Right lobe of liver (tissue), 6 donors: ENCODE measurements around the gene CFC1B. TPM values are rescaled to one million over a fixed set of nuclear protein-coding genes. Genes with fewer than 3 reads are reported as not detected.
A peak's percentile ranks its signal among the peaks of the same experiment; 100 is the strongest.
"Not testable (repeated sequence)": the region's sequence is repeated elsewhere in the genome, so short reads cannot be mapped to it uniquely, and the experiment has no call there.

Experiments used
- ATAC-seq, 4 donors: fragments of 200-7000 bp; cut with Tn5 transposase; one replicate each; pipeline ENCODE4 v1.9.1; 2020; ENCODE audit warnings: mild to moderate bottlenecking in 4 of 4, moderate library complexity in 4 of 4
- DNase-seq, 3 donors: peaks; one replicate each; pipeline ENCODE4 v3.0.0-alpha.2; 2020
- H3K27ac ChIP-seq, 3 donors: fragments of 200-600 bp; one replicate each; pipeline ENCODE4 v1.8.0; 2022
- H3K27me3 ChIP-seq, 2 donors: fragments of 200-600 bp; one replicate each; pipeline ENCODE4 v1.8.0; 2022
- H3K36me3 ChIP-seq, 4 donors: fragments of 200-600 bp; sonication (generic) in 1 of 4; one replicate each; pipeline versions ENCODE4 v1.5.1 to v1.8.0; 2017 to 2022; ENCODE audit warnings: control low read depth in 1 of 4
- H3K4me1 ChIP-seq, 4 donors: fragments of 200-600 bp; sonication (generic) in 1 of 4; one replicate each; pipeline versions ENCODE4 v1.5.1 to v1.8.0; 2017 to 2022; ENCODE audit warnings: control low read depth in 1 of 4
- H3K4me3 ChIP-seq, 3 donors: fragments of 200-600 bp; one replicate each; pipeline ENCODE4 v1.8.0; 2022
- H3K9me3 ChIP-seq, 4 donors: fragments of 200-600 bp; sonication (generic) in 1 of 4; one replicate each; pipeline versions ENCODE4 v1.5.1 to v1.8.0; 2017 to 2022; ENCODE audit warnings: control low read depth in 1 of 4
- WGBS: methylation state at CpG from one replicate; pipeline ENCODE4 v1.1.6; 2018; ENCODE audit warnings: low coverage, low lambda C conversion rate; ENCODE audit not compliant: insufficient coverage; ENCODE audit errors: missing lambda C conversion rate; 5-methylcytosine and 5-hydroxymethylcytosine counted together
- intact Hi-C, 2 donors: fragments of 100-400 bp; cut with DNase I; formaldehyde crosslinking; loops; one replicate each; pipeline versions ENCODE4 v1.11.2 to v1.14.1; 2022
- total RNA-seq, 6 experiments: library from RNA; depleted of rRNA in 2 of 6; stranded (reverse); fragments of >200 nt in 2 of 6; fragmentation: NEBNext Ultra II Directional in 3 of 6; extraction: Animal tissue kit (Norgen Biotek cat#: 25700) in 3 of 6; gene quantifications; one replicate each; pipeline versions ENCODE4 v1.1.0 to v1.2.4, GENCODE V29; 2016 to 2023
- donor health status: DM: no; HTN: yes; CAD: no.
- donor health status: DM: no; HTN: no; CAD: no.
- donor health status: DM: no; HTN: no; CAD: no.
- donor health status: DM: no; HTN: yes; CAD: no.
- donor health status: DM: no; HTN: yes; CAD: no.

The CFC1B gene
- total RNA-seq, 6 experiments from 2014 or later: not detected

DNA sequence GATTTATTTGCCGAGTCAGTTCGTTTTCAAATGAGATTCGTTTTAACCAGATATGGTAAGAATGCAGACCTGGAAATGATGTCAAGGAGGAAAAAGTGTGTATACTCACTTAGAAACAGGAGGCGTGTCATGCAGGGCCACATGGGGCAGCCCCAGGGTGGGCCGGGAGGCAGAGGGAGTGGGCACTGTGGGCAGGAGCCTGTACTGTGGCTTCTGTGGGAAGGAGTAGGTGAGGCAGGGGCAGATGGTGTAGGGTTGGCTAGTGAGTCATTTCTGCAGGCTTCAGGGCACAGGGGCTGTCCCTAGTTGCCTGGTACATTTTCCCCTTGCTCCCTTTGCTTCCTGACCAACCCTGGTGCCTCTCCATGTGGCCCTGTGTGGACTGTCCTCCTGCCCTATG lies 10.2 kb downstream of the CFC1B start:
- intact Hi-C loops, H3K9me3 ChIP-seq, H3K27me3 ChIP-seq, H3K4me1 ChIP-seq, DNase-seq, H3K36me3 ChIP-seq, H3K4me3 ChIP-seq, H3K27ac ChIP-seq, ATAC-seq: not testable (repeated sequence)
- no CpG with 5 or more reads among the region's 5 CpGs for WGBS

DNA sequence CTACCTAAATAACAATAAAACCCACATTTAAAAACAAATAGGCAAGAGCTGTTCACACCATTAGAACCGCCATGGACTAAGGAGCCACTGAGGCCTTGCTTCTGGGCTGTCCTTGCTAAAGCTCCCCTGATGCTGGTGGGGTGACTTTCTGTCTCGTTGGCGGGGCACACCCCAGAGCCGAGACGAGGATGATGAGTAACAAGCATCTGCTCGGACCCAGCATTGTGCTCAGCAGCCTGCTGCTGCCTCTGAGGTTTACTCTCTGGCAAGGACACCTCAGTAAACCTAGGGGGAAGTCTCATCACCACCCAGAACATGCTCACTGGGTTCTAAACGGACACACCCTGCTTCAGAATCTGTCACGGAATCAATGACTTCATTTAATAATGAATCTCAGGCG lies 10.7 kb downstream of the CFC1B start:
- intact Hi-C loops, H3K9me3 ChIP-seq, H3K4me3 ChIP-seq, ATAC-seq, H3K27ac ChIP-seq, H3K36me3 ChIP-seq, H3K27me3 ChIP-seq, H3K4me1 ChIP-seq, DNase-seq: not testable (repeated sequence)
- no CpG with 5 or more reads among the region's 9 CpGs for WGBS

DNA sequence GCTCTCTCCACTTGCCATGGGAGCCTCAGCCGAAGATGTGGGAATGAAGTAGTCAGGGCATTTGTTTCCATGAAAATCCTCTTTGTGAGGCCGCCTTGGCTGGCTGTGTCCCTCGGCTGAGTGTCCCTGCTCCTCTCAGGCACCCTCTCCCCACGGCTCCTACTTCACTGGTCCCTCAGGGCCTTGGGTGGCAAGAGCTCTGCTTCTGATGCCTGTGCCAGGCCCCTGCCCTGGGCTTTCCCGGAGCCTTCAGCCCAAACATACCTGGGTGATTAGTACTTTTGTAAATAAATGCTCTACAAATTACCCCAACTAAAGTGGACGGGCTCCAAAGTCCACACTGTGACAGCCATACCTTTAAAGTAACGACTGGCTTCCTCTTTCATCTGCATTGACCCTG lies 15.6 kb downstream of the CFC1B start:
- not testable (repeated sequence) for H3K27ac ChIP-seq

GRCh38 chr2:130538271-130538670 lies 17.2 kb downstream of the CFC1B start:
- H3K4me3 ChIP-seq, ATAC-seq, DNase-seq, H3K4me1 ChIP-seq, H3K36me3 ChIP-seq, H3K9me3 ChIP-seq, intact Hi-C loops, H3K27ac ChIP-seq, H3K27me3 ChIP-seq: not testable (repeated sequence)
- WGBS: no CpG with 5 or more reads among the region's 9 CpGs

More for the DNA sequence above, 15.6 kb downstream of the CFC1B start:
- H3K4me3 ChIP-seq, H3K36me3 ChIP-seq, H3K27me3 ChIP-seq, H3K4me1 ChIP-seq, H3K9me3 ChIP-seq, DNase-seq, intact Hi-C loops: not testable (repeated sequence)
- ATAC-seq: peak in 1 of 4 donors; percentile 45
- whole genome bisulfite sequencing: no CpG with 5 or more reads among the region's 7 CpGs

- DNase-seq, H3K4me1 ChIP-seq, H3K36me3 ChIP-seq, H3K27me3 ChIP-seq, ATAC-seq, intact Hi-C loops, H3K27ac ChIP-seq, H3K4me3 ChIP-seq, H3K9me3 ChIP-seq: not testable (repeated sequence)
- no CpG with 5 or more reads among the region's 4 CpGs for WGBS
Observed at GRCh38 chr2:130542789-130543188, 21.8 kb downstream of the CFC1B start.

DNA sequence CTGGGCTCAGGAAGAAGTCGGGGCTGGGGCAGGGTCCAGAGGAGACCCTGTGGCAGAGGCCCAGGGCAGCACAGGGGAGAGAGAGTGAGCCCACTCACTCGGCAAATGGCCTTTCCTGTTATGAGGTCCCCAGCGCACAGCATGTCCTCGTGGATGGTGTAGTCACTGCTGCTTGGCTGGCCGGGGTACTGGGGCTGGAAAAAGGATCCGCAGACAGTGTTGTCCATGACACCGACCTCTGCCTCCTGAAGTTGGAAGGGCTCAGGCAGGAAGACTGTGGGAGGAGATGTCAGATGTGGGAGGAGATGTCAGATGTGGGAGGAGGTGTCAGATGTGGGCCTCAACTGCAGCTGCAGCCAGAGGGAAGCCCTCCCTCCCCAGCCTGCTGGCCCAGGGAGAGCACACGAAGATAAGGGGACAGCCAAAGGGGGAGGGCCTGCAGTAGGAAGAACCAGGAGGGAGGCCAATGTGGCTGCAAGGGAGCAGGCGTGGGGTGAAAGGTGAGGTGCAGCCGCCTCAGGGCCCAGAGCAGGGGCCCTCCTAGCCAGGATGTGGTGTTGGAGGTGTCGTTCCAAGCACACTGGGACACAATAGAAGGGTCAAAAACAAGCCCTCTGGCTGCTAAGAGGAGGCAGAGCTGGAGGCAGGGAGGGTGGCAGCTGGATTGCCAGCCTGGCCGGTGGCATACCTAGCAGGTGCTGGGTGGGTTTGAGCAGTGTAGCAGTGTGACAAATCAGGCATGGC lies 22.9 kb downstream of the CFC1B start:
- DNase-seq, intact Hi-C loops: not testable (repeated sequence)
- ATAC-seq: peak in 3 of 4 donors; percentile 22 to 37 (median 25)

GRCh38 chr2:130544978-130545377 lies 24.0 kb downstream of the CFC1B start:
- H3K27ac ChIP-seq, DNase-seq, H3K36me3 ChIP-seq, H3K4me1 ChIP-seq, H3K9me3 ChIP-seq, intact Hi-C loops, H3K4me3 ChIP-seq, H3K27me3 ChIP-seq, ATAC-seq: not testable (repeated sequence)
- WGBS: no CpG with 5 or more reads among the region's 5 CpGs

More for the DNA sequence above, 22.9 kb downstream of the CFC1B start:
- not testable (repeated sequence) for H3K36me3 ChIP-seq, H3K4me3 ChIP-seq, H3K27ac ChIP-seq, H3K4me1 ChIP-seq, H3K9me3 ChIP-seq, H3K27me3 ChIP-seq
- WGBS: no CpG with 5 or more reads among the region's 12 CpGs

GRCh38 chr2:130548418-130548817 lies 27.4 kb downstream of the CFC1B start:
- DNase-seq, H3K27me3 ChIP-seq, H3K4me3 ChIP-seq, H3K9me3 ChIP-seq, H3K36me3 ChIP-seq, H3K27ac ChIP-seq, intact Hi-C loops, ATAC-seq, H3K4me1 ChIP-seq: not testable (repeated sequence)
- WGBS: no CpG with 5 or more reads among the region's 3 CpGs

DNA sequence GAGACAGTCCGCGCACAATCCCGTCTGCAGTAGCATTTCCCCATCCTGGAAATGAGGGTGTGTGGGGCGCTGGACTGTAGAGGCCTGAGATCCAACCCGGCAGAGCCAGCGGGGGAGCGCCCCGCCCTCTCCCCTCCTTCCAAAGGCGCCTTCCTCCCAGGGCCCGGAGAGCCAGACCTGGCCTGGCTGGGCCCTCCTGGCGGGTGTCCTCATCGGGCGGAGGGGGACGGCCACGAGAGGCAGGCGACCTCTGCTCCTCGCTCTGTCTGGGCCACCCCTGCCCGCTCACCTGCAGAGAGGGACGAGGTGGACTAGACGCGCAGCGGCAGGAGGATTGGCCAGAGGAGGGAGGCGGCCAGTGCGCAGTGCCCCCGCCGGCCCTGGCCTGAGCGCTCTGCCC lies 28.5 kb downstream of the CFC1B start:
- H3K4me3 ChIP-seq, H3K36me3 ChIP-seq, H3K9me3 ChIP-seq, DNase-seq, H3K4me1 ChIP-seq, intact Hi-C loops, H3K27ac ChIP-seq, H3K27me3 ChIP-seq, ATAC-seq: not testable (repeated sequence)
- no CpG with 5 or more reads among the region's 27 CpGs for WGBS

- H3K27ac ChIP-seq, DNase-seq, ATAC-seq, H3K9me3 ChIP-seq, H3K36me3 ChIP-seq, H3K4me3 ChIP-seq, intact Hi-C loops, H3K27me3 ChIP-seq, H3K4me1 ChIP-seq: not testable (repeated sequence)
- no CpG with 5 or more reads among the region's 4 CpGs for WGBS
Observed at GRCh38 chr2:130554178-130554577, 33.2 kb downstream of the CFC1B start.

DNA sequence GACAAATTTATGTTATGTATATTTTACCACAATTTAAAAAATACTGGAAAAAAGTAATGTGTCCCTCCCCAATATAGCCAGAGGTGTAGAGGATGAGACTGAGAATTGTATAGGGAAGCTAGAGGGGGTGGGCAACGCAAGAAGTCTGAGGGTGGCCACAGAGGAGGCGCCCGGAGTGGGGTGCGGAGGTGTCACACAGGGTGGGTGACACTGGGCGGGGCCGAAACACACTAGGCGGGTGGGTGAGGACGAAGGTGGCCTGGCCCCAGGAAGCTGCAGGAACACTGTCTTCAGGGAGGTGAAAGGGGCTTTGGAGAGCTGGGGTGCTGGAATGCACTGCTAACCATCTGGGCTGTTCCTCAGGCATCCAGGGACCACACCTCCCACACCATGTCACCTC lies 35.4 kb downstream of the CFC1B start:
- H3K36me3 ChIP-seq, DNase-seq, H3K27ac ChIP-seq, ATAC-seq, H3K4me3 ChIP-seq, H3K27me3 ChIP-seq, H3K9me3 ChIP-seq, intact Hi-C loops, H3K4me1 ChIP-seq: not testable (repeated sequence)
- no CpG with 5 or more reads among the region's 8 CpGs for WGBS

GRCh38 chr2:130566165-130566564 lies 45.1 kb downstream of the CFC1B start:
- no CpG with 5 or more reads among the region's 4 CpGs for WGBS
- intact Hi-C loops, H3K27me3 ChIP-seq, DNase-seq, H3K4me1 ChIP-seq, H3K27ac ChIP-seq, H3K4me3 ChIP-seq, H3K36me3 ChIP-seq, H3K9me3 ChIP-seq, ATAC-seq: not testable (repeated sequence)
